K562 (cell line): ENCODE results near the gene PRKAR1B. TPM values are rescaled to one million over a fixed set of nuclear protein-coding genes. Genes with fewer than 3 reads are reported as not detected.

Source experiments
- ATF2 ChIP-seq: sonication (generic); formaldehyde crosslinking; IDR thresholded peaks from 2 replicates; pipeline ENCODE4 v1.8.1; 2022; ENCODE audit warnings: missing genetic modification reagents
- CREB1 ChIP-seq, 2 experiments: sonication (generic) in 1 of 2; formaldehyde crosslinking in 1 of 2; IDR thresholded peaks; 2 replicates each; pipeline versions ENCODE4 v1.6.1 to v1.8.0; 2012 to 2022; ENCODE audit warnings: inconsistent platforms in 1 of 2, mild to moderate bottlenecking in 1 of 2, missing genetic modification reagents in 1 of 2, moderate library complexity in 1 of 2
- CREM ChIP-seq: IDR thresholded peaks from 2 replicates; pipeline ENCODE4 v1.6.1; 2014; ENCODE audit warnings: antibody characterized with exemption, low read depth
- DIDO1 ChIP-seq: fragments of 450-650 bp; IDR thresholded peaks from 2 replicates; pipeline ENCODE4 v1.6.1; 2016; ENCODE audit warnings: low read depth, missing biosample characterization, missing genetic modification characterization
- ESRRB ChIP-seq: fragments of 250-450 bp; sonication (Bioruptor Pico); IDR thresholded peaks from 2 replicates; pipeline ENCODE4 v1.5.0; 2020; ENCODE audit warnings: mild to moderate bottlenecking, moderate library complexity, borderline replicate concordance
- FOXK1 ChIP-seq: sonication (generic); formaldehyde crosslinking; IDR thresholded peaks from 2 replicates; pipeline ENCODE4 v1.8.0; 2022; ENCODE audit warnings: missing genetic modification reagents, mild to moderate bottlenecking, borderline replicate concordance
- GABPA ChIP-seq: fragments of 200-800 bp; sonication (Bioruptor generic); conservative IDR thresholded peaks from 2 replicates; pipeline ENCODE4 v1.6.1; 2016; ENCODE audit warnings: low read depth, missing genetic modification characterization, missing compliant biosample characterization
- HIVEP1 ChIP-seq: fragments of 250-450 bp; sonication (Bioruptor Pico); IDR thresholded peaks from 2 replicates; pipeline ENCODE4 v1.4.0; 2020; ENCODE audit warnings: mild to moderate bottlenecking
- ID3 ChIP-seq, 2 experiments: fragments of 250-450 bp in 1 of 2; fragments of 450-650 bp in 1 of 2; sonication (Bioruptor Pico) in 1 of 2; IDR thresholded peaks; 2 replicates each; pipeline versions ENCODE4 v1.6.1 to v1.8.0; 2016 to 2021; ENCODE audit warnings: mild to moderate bottlenecking in 2 of 2, moderate library complexity in 2 of 2, missing compliant biosample characterization in 1 of 2, missing genetic modification characterization in 1 of 2
- MYC ChIP-seq, 2 experiments: fragments of 250-450 bp in 1 of 2; sonication (Bioruptor Pico) in 1 of 2; IDR thresholded peaks; 2 replicates each; pipeline versions ENCODE4 v1.5.1 to v1.6.1; 2012 to 2021; ENCODE audit warnings: low read depth in 2 of 2, borderline replicate concordance in 1 of 2, improper control_type of control experiment in 1 of 2, low read length in 1 of 2, mild to moderate bottlenecking in 1 of 2, moderate library complexity in 1 of 2
- PYGO2 ChIP-seq: fragments of 450-650 bp; IDR thresholded peaks from 2 replicates; pipeline ENCODE4 v1.6.1; 2016; ENCODE audit warnings: mild to moderate bottlenecking, missing genetic modification characterization, moderate library complexity, missing compliant biosample characterization
- RHOXF2B ChIP-seq: fragments of 250-450 bp; sonication (Bioruptor Pico); conservative IDR thresholded peaks from 2 replicates; pipeline ENCODE4 v1.5.1; 2021
- SIN3B ChIP-seq: fragments of 450-650 bp; IDR thresholded peaks from 2 replicates; pipeline ENCODE4 v1.6.1; 2017; ENCODE audit warnings: low read depth, mild to moderate bottlenecking, moderate library complexity
- SMARCB1 ChIP-seq: IDR thresholded peaks from 2 replicates; pipeline ENCODE4 v1.6.1; 2011; ENCODE audit warnings: improper control_type of control experiment, low read depth; ENCODE audit not compliant: insufficient read length
- SREBF2 ChIP-seq: sonication (generic); formaldehyde crosslinking; IDR thresholded peaks from 2 replicates; pipeline ENCODE4 v1.4.0; 2020; ENCODE audit warnings: mild to moderate bottlenecking, missing genetic modification reagents
- SRSF3 ChIP-seq: fragments of 200-400 bp; formaldehyde crosslinking; IDR thresholded peaks from 2 replicates; pipeline ENCODE4 v1.6.1; 2016; ENCODE audit warnings: mild to moderate bottlenecking, low read length, moderate library complexity; ENCODE audit not compliant: insufficient read depth
- YBX1 ChIP-seq: fragments of 450-650 bp; IDR thresholded peaks from 2 replicates; pipeline ENCODE4 v1.7.1; 2016; ENCODE audit warnings: mild to moderate bottlenecking
- ZMIZ1 ChIP-seq, 2 experiments: fragments of 150-350 bp in 1 of 2; IDR thresholded peaks; 2 replicates each; pipeline ENCODE4 v1.6.1; 2012 to 2016; ENCODE audit warnings: low read depth in 2 of 2, low read length in 2 of 2, mild to moderate bottlenecking in 1 of 2, moderate library complexity in 1 of 2
- ZNF124 ChIP-seq: sonication (generic); formaldehyde crosslinking; IDR thresholded peaks from 2 replicates; pipeline ENCODE4 v1.8.1; 2022; ENCODE audit warnings: missing genetic modification reagents
- ZNF165 ChIP-seq: fragments of 250-450 bp; sonication (Bioruptor Pico); IDR thresholded peaks from 2 replicates; pipeline ENCODE4 v1.4.0; 2020; ENCODE audit warnings: borderline replicate concordance
- ZNF324 ChIP-seq: fragments of 250-450 bp; sonication (Bioruptor Pico); IDR thresholded peaks from 2 replicates; pipeline ENCODE4 v1.4.0; 2020; ENCODE audit warnings: mild to moderate bottlenecking
- polyA plus RNA-seq, 8 experiments: library from polyadenylated mRNA; depleted of rRNA in 4 of 8; stranded (reverse) in 5 of 8; unstranded in 3 of 8; fragments of >200 nt; fragmentation: Nextera tagmentation in 2 of 8; fragmentation: Illumina TruSeq in 1 of 8; extraction: Ambion mirVana in 2 of 8; extraction: Trizol in 1 of 8; gene quantifications; 2 replicates each; pipeline versions ENCODE4 v1.2.1 to v1.2.3, GENCODE V29; 2011 to 2014; ENCODE audit warnings: inconsistent platforms in 1 of 8, missing spikeins in 1 of 8
- total RNA-seq, 7 experiments: library from RNA; depleted of rRNA in 6 of 7; stranded (reverse); fragments of >200 nt in 6 of 7; fragmentation: Illumina TruSeq in 2 of 7; extraction: Trizol in 2 of 7; gene quantifications; 2 replicates each; pipeline versions ENCODE4 v1.2.1 to v1.2.3, GENCODE V29; 2011 to 2021; ENCODE audit warnings: low replicate concordance in 1 of 7

PRKAR1B gene
- total and polyA plus RNA-seq, 9 of the 15 experiments (the other 6 are each of a cell fraction or from before 2014, with no cell fraction given), result 0.99 to 30.5 (median 12.7) TPM

GRCh38 chr7:725223-726005 lies 1.7 kb downstream of the PRKAR1B start (continued):
- TF ChIP-seq ID3 (CRISPR knock-in tag; IDR thresholded peaks at IDR 0.05) (no peak), ID3 (tag; IDR thresholded peaks at IDR 0.05) (peak; percentile 49; the same call in 1 of the 2 replicates), GABPA (tag) (no peak), ATF2 (CRISPR knock-in tag) (no peak), MYC (IDR thresholded peaks at IDR 0.05; ENCODE audit: low read depth, low read length) (peak; percentile 48; the same call in 1 of the 2 replicates), MYC (CRISPR knock-in tag; IDR thresholded peaks at IDR 0.05; ENCODE audit: borderline replicate concordance, low read depth) (no peak), ESRRB (no peak), ZNF324 (CRISPR knock-in tag) (0 out of 2 replicates have a peak, but pooled peaks have one; percentile 37), SRSF3 (no peak), CREM (peak; percentile 36; the same call in 1 of the 2 replicates), RHOXF2B (CRISPR knock-in tag) (no peak), FOXK1 (CRISPR knock-in tag) (no peak), SMARCB1 (no peak), DIDO1 (tag) (no peak), SIN3B (no peak), ZMIZ1 (IDR thresholded peaks at IDR 0.05; ENCODE audit: low read depth in 2 of 2, low read length in 2 of 2) (peak in 1 of 2 experiments; percentile 84; a peak in 2 of 4 replicates), PYGO2 (no peak), ZNF165 (CRISPR knock-in tag) (no peak), YBX1 (no peak), SREBF2 (CRISPR knock-in tag) (no peak), CREB1 (IDR thresholded peaks at IDR 0.05) (peak; percentile 29; the same call in 1 of the 2 replicates), CREB1 (CRISPR knock-in tag; IDR thresholded peaks at IDR 0.05) (no peak), HIVEP1 (CRISPR knock-in tag) (no peak), ZNF124 (no peak)
